PFSK-1 (cell line): ENCODE data around the gene GINM1.

Source experiments
- FOXP2 ChIP-seq: optimal IDR thresholded peaks from 2 replicates; pipeline ENCODE3; 2011; ENCODE audit warnings: borderline replicate concordance, control low read depth, inconsistent platforms; ENCODE audit not compliant: insufficient read depth; ENCODE audit errors: extremely low read length, extremely low read depth
- POLR2AphosphoS5 ChIP-seq: IDR thresholded peaks from 2 replicates; pipeline ENCODE4 v1.6.1; 2012; ENCODE audit warnings: low read depth, mild to moderate bottlenecking, control low read depth, low read length, moderate library complexity
- REST ChIP-seq, 2 experiments: IDR thresholded peaks; 2 replicates each; pipeline versions ENCODE4 v1.6.1 to v1.8.0; 2011 to 2012; ENCODE audit warnings: low read depth in 2 of 2, low read length in 2 of 2, control low read depth in 1 of 2, inconsistent platforms in 1 of 2, mild to moderate bottlenecking in 1 of 2, moderate library complexity in 1 of 2; ENCODE audit not compliant: insufficient read depth in 1 of 2
- SIN3A ChIP-seq: IDR thresholded peaks from 2 replicates; pipeline ENCODE4 v1.6.1; 2012; ENCODE audit warnings: mild to moderate bottlenecking, low read length, moderate library complexity, borderline replicate concordance; ENCODE audit not compliant: insufficient read depth
- TAF1 ChIP-seq: IDR thresholded peaks from 2 replicates; pipeline ENCODE4 v1.6.1; 2012; ENCODE audit warnings: low read length, control low read depth, borderline replicate concordance; ENCODE audit not compliant: insufficient read depth

The GINM1 gene

GRCh38 chr6:149566410-149567193, 427 bp downstream of the GINM1 start:
- peak; percentile 42; the same call in 1 of the 2 replicates for TF ChIP-seq POLR2AphosphoS5
- TF ChIP-seq SIN3A: no peak
- no peak for TF ChIP-seq FOXP2
- TF ChIP-seq TAF1: no peak
- no peak for TF ChIP-seq REST (IDR thresholded peaks at IDR 0.05; ENCODE audit: insufficient read depth in 1 of 2, low read depth in 2 of 2, low read length in 2 of 2)

GRCh38 chr6:149567194-149567586, 1.0 kb downstream of the GINM1 start:
- TF ChIP-seq SIN3A (no peak; the same call in 1 of the 2 replicates), REST (IDR thresholded peaks at IDR 0.05; ENCODE audit: insufficient read depth in 1 of 2, low read depth in 2 of 2, low read length in 2 of 2) (no peak), FOXP2 (no peak), POLR2AphosphoS5 (no peak), TAF1 (no peak)

GRCh38 chr6:149567945-149568585, 1.9 kb downstream of the GINM1 start:
- no peak for TF ChIP-seq FOXP2
- TF ChIP-seq SIN3A: no peak
- no peak for TF ChIP-seq POLR2AphosphoS5
- TF ChIP-seq REST (IDR thresholded peaks at IDR 0.05; ENCODE audit: insufficient read depth in 1 of 2, low read depth in 2 of 2, low read length in 2 of 2): no peak
- no peak for TF ChIP-seq TAF1

- TF ChIP-seq SIN3A (no peak), FOXP2 (no peak), TAF1 (no peak), REST (IDR thresholded peaks at IDR 0.05; ENCODE audit: insufficient read depth in 1 of 2, low read depth in 2 of 2, low read length in 2 of 2) (no peak)
Observed at GRCh38 chr6:149580880-149581279, 14.7 kb downstream of the GINM1 start.
